NCI-H1694 (cell line): Measurements from ENCODE around the gene KCTD11.

Source experiments
- DNase-seq: peaks from one replicate; lab custom pipeline; 2025; lab: John Stamatoyannopoulos, UW

The KCTD11 gene

DNA sequence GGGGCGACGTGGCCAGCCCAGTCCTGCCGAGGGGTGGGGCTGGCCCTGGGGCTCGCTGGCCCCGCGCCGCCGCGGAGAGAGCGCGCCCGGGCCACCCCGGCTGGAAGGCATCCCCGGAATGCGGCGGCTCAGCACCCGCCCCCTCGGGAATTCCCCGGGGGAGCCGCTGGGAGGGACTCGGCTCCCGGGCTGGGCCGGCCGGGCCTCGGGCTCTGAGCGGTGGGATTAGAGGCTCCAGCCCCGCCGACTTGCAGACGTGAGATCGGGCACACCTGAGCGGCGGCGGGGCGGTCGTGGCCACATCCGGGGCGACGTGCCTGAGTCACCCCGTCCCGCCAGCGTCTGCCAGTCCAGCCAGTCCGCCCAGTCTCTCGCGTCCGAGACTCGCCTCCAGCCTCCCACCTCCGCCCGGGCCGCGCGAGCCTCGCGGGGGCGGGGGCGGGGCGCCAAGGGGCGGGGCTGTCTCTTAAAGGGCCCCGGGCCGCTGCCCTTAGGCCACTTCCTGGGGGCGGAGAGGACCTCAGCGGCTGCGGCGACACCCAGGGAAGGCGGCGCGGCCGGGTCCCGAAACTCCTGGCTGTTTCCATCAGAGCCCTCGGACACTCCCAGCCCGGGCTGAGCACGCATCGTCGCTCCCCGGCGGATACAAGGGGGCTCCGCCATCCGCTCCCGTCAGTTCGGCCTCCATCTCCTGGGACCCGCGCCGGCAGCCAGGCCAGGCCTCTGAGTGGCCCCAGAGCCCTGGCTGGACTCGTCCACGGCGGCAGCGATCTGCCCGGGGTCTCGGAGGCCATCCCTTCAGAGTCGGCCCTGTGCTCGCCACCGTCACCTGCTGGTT lies at the start of gene KCTD11:
Gene KCTD11, plus strand, starts transcription at position 498 of the 838 bp plus-strand sequence.
- no peak for DNase-seq

DNA sequence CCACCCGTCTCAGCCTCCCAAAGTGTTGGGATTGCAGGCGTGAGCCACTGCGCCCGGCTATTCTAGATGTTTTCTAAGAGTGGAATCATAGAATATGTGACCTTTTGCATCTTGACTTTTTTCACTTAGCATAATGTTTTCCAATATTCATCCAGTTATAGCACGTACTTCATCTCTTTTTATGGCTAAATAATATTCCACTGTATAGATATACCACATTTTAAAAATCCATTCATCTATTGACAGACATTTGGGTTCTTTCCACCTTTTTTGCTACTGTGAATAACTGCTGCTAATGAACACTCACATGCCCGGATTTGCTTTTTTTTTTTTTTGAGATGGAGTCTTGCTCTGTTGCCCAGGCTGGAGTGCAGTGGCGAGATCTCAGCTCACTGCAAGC lies 47.8 kb upstream of the KCTD11 start:
- no peak for DNase-seq

DNA sequence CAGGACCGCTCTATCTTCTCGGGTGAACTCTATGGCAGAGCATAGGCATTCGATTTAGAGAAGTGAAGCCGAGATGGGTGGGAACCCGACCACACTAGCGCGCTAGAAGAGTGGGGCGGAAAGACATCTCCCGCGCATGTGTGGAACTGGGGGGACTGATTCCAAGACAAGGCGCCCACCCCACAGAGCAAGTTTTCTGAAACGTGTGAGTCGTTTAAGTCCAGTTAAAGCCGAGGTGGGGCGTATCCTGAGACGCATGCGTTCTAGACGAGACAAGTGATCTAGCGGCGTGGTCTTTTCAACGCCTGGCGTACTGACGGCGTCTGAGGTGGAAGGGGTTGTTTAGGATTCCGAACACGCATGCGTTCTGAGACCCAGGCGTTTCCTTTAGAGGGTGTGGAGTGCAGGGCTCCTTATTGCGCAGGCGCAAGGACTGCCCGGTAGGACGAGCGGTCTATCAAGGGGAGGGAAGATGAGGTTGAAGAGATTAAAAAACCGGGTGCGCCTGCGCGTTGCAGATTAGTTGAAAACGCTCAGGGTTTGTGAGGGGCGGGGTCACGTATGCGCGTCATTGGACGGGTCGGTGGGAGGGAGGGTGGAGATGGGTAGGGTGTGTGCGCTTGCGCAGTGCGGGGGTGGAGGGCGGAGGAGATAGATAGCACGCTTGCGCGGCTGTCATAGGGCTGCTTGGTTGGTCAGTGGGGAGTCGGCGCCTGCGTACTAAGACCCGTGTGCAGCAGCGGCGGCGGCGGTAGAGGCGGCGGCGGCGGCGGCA lies 44.9 kb upstream of the KCTD11 start, which contains the start of gene EIF5A:
Gene EIF5A, plus strand, starts transcription at position 718 of the 775 bp plus-strand sequence. CDS start 2,008 bp downstream, outside the sequence.
- peak; percentile 100 for DNase-seq

DNA sequence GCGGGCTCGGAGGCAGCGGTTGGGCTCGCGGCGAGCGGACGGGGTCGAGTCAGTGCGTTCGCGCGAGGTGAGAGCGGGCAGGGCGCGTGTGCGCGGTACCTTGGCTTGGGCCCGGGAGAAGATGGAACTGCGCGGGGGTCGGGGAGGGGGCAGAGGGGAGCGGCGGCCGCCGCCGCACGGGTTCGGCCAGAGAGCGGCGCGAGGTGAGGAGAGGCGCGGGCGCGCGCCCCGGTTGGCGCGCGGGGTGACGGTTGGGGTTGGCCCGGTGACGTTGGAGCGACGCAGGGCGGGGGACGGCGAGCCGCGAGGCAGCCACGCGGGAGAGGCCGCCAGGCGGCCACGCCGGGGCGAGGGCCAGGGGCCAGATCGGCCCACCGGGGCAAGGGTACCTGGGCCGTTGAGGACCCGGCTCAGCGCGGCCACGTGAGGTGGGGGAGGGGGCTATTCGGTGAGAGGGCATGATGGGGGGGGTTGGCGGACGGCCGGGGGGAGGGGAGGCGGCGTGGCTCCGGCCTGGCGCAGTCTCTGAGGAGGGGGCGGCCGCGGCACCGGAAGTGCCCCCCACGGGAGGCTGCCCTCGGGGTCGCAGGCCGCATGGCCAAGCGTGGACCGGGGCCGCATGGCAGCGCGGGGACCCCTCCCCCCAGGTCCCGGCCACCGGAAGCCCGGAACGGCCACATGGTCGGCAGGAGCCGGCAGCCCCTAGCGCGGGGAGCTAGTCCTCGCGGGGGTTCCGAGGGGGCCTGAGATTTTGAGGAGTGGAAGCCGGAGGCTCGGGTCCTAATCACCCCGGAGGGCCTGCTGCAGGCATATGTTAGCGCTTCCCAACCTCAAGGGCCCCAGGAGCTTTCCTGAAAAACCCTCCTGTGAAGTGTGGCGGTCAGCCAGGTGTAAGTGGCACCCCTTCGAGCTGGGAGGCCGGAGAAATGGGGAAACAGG lies 44.0 kb upstream of the KCTD11 start:
- no peak for DNase-seq

DNA sequence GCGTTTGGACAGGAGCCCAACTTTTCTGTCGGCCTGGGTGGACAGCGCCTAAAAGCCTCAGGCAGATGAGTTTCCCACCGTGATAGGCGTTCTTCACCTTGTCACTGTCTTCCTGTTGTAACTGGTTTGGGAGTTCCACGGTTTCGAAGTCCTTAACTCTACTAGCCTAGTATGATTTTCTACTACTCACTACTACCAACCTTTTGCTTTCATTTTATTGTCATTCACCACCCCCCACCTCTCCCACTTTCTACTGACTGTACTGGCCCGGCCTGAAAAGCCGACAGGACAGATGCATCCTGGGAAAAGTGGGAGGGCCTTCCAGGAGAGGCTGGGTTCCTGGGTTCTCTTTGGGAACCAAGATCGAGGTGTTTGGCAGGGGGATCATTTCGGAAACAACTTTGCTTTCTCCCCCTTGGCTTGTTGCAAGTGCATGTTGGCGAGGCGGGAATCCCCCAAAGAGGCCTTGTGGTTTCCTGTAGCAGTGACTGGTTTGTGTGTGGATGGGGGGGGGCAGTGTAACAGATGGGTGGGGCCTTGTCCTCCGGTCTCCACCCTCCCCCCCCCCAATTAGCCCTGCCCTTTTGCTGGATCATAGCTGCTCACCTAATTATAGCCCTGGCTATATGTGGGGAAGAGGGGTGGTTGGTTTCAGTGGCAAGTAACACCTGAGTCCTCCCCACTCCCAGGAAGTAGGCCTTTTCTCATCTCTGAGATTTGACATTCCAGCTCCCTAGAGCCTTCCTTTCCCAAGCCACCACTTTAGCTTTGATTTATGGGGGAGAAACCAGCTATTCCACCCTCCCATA lies 43.1 kb upstream of the KCTD11 start:
- DNase-seq, result peak; percentile 80

DNA sequence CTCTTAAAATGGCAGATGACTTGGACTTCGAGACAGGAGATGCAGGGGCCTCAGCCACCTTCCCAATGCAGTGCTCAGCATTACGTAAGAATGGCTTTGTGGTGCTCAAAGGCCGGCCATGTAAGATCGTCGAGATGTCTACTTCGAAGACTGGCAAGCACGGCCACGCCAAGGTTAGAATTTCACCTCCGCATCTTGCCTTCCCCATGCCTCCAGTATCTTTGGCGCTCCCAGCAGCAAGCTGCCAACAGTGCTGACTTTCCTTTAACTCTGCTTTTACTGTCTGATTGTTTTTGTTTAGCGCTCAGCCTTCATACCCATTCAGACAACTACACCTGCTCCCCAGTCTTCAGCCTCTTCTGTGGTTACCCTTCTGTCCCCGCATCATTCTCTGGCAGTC lies 42.3 kb upstream of the KCTD11 start:
- DNase-seq, result no peak

DNA sequence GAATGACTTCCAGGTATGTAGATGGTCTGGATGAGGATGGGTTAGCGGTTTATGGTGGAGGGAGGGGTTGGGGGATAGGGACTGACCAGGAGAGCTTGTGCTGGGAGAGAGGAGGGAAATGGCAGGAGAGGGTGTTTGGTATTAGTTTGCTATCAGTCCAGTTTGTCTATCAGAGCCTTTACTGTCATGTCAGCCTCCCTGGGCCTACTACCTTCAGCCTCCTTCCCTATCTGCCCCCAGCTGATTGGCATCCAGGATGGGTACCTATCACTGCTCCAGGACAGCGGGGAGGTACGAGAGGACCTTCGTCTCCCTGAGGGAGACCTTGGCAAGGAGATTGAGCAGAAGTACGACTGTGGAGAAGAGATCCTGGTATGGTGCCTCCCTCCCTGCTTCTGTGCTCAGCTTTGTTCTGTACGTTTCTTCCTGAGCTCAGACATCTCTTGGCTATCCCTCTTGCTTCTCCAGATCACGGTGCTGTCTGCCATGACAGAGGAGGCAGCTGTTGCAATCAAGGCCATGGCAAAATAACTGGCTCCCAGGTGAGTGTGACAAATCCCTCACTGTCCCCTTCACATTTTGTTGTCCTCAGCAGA lies 40.8 kb upstream of the KCTD11 start:
- no peak for DNase-seq

DNA sequence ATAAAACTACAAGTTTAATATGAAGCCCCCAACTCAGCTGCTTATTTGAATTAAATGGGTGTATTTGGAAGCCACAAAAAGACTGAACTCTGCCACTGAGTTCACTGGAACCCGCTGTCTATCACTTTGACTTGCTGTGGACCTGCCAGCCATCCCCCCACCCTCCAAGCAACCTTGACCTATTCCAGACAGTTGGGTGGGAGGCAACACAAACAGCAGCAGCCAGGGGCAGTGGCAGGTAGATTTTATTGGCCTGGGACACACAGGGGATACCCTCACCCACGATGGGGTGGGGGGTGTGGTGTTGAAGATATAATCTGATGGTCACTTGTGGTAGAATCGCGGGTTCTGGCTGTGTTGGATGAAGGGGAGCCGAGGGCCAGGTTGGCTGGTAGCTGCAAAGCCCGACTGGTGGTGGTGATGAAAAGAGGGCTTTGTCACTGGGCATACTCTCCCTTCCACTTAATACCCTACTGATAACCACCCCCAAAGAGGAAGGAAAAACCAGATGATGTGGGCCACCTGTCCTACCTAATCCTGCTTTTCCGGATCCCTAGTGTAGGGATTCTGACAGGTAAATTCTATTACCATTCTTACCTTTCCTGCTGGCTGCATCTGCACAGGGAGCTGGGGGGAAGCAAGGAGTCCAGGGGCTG lies 39.4 kb upstream of the KCTD11 start:
- DNase-seq, result no peak

DNA sequence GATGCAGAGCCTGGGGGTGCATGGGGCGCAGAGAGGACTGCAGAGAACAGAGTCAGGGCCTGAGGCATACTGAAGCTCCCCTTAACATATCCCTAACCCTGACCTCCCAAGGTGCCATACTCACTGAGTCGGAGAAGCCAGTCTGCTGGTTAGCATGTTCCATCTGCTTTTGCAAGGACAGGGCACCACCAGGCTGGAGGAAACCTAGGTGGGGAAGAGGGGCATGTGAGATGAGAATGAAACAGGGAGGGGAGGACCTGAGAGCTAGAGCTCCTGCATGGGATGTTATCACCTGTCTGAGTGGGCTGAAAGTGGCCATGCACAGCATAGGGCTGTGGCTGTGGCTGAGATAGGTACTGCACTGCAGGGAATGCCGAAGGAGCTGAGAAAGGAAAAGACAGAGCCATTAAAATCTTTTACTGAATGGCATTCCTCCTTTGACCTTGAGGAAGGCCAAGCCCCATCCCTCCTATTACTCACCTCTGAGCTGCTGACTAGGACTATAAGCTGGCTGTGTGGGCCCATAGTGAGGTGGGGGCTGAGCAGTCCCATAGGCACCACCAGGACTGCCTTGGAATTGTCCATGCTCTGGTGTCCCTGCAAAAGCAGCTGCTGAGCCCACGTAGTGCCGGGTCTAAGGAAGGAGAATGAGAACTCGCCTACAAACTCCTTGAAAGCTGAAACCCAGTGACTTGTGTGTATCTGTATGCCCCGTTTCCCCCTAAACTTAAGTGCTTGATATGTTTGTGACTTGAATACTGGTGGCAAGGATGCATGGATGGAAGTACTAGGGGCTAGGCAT lies 38.7 kb upstream of the KCTD11 start:
- no peak for DNase-seq

DNA sequence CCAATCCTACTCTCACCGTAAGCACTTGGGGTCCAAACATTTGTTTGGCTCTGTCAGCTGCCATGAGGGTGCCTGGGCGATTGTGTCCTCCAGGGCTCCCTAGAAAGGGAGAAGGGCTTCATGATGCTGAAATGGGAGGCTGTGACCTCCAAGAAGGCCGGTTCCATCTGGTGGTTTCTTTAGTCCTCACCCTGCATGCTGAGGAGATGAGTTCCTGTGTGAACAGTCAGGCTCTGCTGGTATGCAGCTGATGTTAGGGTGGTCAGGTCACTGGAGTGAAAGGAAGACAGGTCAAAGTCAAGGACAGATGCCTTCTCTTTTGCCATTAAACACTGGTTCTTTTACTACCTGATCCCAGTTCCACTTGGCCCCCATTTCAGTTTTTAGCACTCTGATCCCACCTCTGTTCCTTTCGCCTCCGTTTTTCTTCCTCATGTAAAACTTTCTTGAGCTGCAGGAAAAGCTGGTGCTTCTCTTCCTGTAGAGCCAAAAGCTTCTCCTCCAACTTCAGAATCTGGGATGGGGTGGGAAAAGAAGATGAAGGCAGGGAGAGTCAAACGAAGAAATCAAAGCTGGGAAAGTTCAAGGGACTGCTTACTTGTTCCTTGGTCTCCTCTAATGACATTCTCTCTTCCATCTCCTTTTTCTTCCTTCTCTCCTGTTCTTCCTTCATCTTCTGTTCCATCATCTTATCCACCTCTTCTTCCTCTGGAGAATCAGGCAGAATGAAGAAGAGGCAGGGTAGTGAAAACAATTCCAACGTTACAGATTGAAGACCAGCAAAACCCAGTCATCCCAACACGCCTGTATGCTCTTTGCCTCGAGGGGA lies 37.9 kb upstream of the KCTD11 start:
- DNase-seq, result no peak

DNA sequence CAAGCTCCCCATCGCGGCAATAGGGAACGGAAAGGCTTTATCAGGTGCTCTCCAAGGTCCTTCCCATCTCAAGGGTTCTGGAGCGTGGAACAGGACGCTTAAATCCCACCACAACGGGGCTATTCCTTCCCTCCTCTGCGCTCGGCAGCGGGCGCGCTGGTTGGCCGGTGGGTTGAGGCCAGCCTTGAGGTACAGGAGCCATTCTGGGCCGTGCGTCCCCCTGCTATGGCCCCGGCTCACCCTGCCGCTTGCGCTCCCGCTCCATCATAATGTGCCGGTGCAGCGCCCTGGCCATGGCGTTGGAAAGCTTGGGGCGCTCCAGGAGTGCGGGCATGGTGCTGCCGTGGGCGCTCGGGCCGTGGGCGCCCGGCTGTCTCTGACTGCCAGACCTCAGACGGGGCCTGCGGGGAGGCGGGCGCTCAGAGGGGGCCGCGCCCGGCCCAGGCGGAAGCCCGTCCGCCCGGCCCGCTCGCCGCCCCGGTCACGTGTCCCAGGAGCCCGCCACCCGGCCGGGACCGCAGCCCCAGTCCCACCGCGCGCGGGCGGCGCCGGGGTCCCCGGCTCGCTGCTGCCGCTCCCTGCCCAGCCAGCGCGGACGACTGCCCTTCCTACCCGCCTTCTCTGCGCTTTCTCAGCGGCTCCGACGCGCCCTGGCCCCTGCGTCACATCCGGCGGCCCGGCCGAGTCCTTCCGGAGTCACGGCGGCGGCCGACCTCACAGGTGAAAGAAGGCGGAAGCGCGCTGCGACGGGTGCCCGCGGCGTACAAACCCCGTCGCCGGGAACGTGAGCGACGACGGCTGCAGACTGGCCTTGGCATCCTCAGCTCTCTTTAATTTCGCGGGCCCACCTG lies 37.0 kb upstream of the KCTD11 start, which contains the start of gene GPS2:
Gene GPS2, minus strand, starts transcription at position 642 of the 851 bp plus-strand sequence. Its CDS starts 308 bp downstream, at position 334.
- peak; percentile 18 for DNase-seq

DNA sequence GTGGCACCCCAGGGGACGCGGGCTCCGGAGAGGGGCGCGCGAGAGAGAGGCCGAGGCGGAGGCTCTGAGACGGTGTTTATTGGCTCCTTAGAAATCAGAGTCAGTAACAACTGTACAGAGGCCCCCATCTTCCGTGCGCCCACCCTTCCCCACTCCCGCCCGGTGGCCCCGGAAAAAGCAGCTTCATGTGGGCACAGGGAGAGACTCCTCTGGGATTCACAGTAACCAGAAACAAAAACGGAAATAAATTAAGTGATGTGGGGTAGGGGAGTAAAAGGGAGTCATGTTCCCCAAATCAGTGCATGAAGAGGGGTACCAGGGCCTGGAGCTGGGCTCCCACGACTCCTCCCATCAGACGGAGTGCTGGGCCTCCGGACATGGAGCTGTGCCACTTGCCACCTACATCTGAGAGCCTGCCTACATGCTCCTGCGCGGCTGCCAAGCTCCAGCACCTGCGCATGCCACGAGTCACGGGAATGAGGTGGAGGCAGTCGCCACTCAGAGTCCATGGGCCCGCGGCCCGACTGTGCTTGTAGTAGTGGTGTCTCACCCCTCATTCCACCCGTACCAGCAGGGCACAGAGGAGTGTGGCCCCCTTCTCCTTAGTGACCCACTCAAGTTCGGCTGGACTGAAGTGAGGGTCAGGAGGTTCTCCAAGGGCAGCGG lies 36.3 kb upstream of the KCTD11 start:
- no peak for DNase-seq

DNA sequence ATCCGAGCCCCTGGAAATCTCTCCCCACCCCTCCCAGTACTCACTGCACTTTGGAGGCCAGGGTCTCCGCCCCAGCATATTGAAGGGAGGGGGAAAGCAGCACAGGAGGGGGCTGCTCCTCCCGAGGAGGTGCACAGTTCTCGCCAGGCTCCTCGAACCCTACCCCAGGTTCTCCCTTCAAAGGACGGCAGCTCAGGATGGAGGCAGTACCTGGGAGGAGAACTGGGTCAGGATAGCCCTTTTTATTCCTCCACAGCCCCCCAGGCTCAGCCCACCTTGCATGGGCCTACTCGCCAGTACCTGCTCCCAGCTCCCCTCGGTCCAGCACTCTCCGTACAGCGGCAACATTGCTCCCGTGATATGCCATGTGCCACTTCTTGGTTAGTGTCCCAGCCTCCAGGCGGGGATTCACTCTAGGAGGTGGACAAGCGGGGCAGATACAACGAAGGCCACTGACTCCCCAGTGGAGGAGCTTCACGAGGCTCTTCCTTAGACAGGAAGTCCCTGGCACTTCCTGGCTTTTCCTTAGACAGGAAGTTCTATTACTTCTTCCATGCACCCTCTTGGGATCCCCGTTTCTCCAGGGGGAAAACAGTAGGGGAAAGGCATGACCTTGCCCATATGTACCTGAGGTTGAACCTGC lies 34.7 kb upstream of the KCTD11 start:
- no peak for DNase-seq

DNA sequence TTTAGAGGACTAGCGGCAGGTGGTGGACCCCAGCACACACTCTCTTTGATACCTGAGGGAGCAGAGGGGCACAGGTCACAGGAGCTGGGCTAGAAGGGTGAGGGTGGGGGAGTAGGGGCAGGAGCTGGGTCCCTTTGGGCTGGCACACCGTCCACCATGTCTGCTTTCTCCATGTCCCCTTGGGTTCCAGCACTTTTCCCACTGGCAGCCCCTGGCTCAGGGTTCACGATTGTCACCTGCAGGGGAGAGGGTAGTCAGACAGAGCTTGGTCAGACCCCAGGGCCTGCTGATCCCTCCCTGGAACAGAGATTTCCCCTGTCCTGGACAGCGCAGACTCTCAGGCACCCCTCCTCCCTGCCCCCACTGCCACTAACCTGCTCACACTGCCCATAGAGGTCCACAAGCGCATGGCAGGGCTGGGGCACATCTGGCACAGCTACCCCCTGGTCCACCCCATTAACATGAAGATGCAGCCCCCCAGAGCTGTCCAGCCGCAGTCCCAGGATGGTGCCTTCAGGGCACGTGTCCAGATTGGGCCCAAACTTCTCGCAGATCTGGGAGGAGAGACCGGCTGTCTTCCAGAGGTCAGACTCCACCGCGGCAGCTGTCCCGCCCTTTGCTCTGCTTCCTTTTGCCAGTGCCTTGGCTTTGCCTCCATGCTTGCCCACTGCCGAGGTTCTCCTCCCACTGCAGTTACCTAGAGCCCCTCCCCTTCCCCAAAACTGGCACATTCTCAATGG lies 33.7 kb upstream of the KCTD11 start:
- DNase-seq, result no peak

DNA sequence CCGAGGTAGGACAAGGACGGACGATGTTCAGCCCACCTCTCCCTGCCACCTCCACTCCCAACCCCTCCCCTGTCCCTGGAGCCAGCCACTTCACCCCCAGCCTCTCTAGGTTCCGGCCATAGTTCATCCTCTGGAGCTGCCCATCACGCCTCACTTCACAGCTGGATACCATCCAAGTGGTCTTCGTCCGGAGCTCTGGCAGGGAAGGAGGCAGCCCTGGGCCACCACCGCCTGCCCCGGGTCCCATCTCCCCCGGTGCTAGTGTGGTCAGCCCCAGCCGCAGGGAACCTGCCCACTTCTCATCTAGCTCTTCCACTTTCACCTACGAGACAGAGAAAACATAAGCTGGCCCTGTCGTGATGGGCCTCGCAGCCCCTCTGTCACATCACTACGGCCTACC lies 30.5 kb upstream of the KCTD11 start:
- no peak for DNase-seq
